NCI-H2107 treated with DMSO at 0.1 percent for 48 hours (cell line): ENCODE measurements around the gene PITPNM1.

Experiments used
- DNase-seq: peaks from one replicate; lab custom pipeline; 2025; ENCODE audit not compliant: unreplicated experiment; lab: John Stamatoyannopoulos, UW

PITPNM1 gene

DNA sequence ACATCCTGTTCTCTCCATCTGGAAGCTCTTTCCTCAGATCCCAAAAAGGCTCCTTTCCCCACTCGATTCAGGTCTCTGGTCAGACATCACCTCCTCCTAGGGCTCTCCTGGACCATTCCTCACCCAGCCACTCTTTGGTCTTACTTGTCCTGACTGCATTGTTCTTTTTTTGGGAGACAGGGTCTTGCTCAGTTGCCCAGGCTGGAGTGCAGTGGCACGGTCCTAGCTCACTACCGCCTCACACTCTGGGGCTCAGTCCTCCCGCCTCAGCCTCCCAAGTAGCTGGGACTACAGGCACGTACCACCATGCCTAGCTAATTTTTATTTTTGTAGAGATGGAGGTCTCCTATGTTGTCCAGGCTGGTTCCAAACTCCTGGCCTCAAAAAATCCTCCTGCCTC, 59.6 kb downstream of the PITPNM1 start:
- no peak for DNase-seq

DNA sequence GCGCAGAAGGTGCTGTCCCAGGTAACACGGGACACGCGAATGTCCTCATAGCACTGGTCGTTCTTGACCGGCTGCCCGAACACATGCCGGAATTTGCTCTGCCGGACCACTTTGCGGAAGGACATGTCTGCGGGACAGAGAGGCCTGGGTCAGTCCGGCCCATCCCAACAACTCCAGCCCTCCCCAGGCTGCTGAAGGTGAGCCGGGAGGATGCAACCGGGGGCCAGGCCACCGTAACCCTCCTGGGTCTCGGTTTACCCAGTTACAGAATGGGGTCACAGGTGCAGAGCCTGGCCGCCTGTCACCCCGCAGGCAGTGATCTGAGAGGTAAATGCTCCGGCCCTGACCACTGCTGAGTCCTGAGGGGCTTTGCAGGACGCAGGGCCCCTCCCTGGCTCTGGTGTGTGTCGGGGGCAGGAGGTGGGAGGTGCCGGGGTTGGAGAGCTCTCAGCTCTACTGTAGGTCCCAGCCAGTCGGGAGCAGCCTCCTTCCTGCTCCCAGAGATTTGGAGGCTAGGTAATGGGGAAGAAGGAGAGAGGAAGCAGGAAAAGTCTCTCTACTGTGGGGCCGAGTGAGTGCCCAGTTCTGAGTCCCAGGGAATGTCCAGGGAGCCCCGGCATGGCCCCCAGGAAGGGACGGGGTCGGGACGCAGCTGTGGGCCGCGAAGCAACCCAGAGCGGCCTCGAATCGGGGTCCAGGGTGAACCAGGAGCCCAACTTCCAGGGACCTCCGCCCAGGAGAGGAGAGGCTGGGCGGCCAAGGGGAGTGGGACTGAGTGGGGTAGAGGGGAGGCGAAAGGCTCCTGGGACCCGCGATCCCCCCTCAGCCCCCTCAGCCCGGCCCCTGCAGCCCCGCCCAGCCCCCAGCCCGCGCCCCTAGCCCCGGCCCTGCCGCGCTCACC, 62.4 kb downstream of the PITPNM1 start:
- DNase-seq = no peak
